Progenitor cell of endocrine pancreas (in vitro differentiated cells): Measurements from ENCODE around the gene MPPED1. TPM values are rescaled to one million over a fixed set of nuclear protein-coding genes. Genes with fewer than 3 reads are reported as not detected.

Experiments
- DNase-seq: peaks from one replicate; pipeline ENCODE4 v3.0.0; 2021; ENCODE audit warnings: low spot score; ENCODE audit not compliant: unreplicated experiment
- H3K27ac Mint-ChIP-seq: 2 replicates; pipeline ENCODE4 v1.8.0; 2021; ENCODE audit warnings: mild to moderate bottlenecking, moderate library complexity, mixed read lengths
- H3K27me3 Mint-ChIP-seq: 2 replicates; pipeline ENCODE4 v1.8.0; 2021; ENCODE audit warnings: mixed read lengths
- H3K36me3 Mint-ChIP-seq: 2 replicates; pipeline ENCODE4 v1.8.0; 2022; ENCODE audit warnings: mixed read lengths; ENCODE audit not compliant: insufficient read depth
- H3K4me1 Mint-ChIP-seq: 2 replicates; pipeline ENCODE4 v1.8.0; 2021; ENCODE audit warnings: low read depth, mixed read lengths
- H3K4me3 Mint-ChIP-seq: 2 replicates; pipeline ENCODE4 v1.8.0; 2021; ENCODE audit warnings: low read depth, mild to moderate bottlenecking, moderate library complexity, mixed read lengths
- H3K9me3 Mint-ChIP-seq: 2 replicates; pipeline ENCODE4 v1.8.0; 2021; ENCODE audit warnings: low read depth, mixed read lengths
- CTCF ChIP-seq: fragments of 200-600 bp; sonication (generic); IDR thresholded peaks from one replicate; pipeline ENCODE4 v1.5.0; 2021; ENCODE audit warnings: antibody characterized with exemption, mild to moderate bottlenecking; ENCODE audit not compliant: unreplicated experiment
- total RNA-seq: library from RNA; stranded (reverse); gene quantifications from 2 replicates; pipeline ENCODE4 v1.2.1, GENCODE V29; 2021

The MPPED1 gene
- total RNA-seq, 1 donor from 2014 or later: 0.96 TPM

DNA sequence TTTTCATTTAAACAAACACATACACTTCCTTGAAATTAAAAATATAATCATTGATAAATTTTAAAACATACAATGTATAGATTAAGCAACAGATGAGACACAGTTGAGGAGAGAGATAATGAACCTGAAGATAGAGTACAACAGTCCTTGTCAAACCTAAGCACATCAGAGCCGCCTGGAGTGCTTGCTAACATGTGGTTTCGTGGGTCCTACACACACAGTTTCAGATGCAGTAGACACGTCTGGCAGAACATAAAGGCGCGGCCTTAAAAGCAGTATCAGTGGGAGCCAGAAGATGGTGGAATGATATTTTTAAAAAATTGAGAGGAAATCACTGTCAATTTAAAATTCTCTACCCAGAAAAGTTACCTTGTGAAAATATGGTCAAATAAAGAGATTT is 134.4 kb downstream of the MPPED1 start:
- Mint-ChIP-seq H3K4me3 (no peak overlapping the region), H3K27me3 (no peaks in the 10 kb centered on the region), H3K9me3 (no peaks in the 10 kb centered on the region), H3K4me1 (no peaks in the 10 kb centered on the region), H3K36me3 (no peaks in the 10 kb centered on the region), H3K27ac (no peak overlapping the region)
- no peak for DNase-seq
- TF ChIP-seq CTCF: no peak

- no peak overlapping the region for H3K27ac Mint-ChIP-seq
- H3K36me3 Mint-ChIP-seq: peaks cover 3% of the 10 kb centered on the region
- DNase-seq: peak; percentile 6
- no peak for TF ChIP-seq CTCF
- peaks cover 8% of the 10 kb centered on the region for H3K9me3 Mint-ChIP-seq
- no peaks in the 10 kb centered on the region for H3K4me1 Mint-ChIP-seq
- H3K27me3 Mint-ChIP-seq: no peaks in the 10 kb centered on the region
- no peak overlapping the region for H3K4me3 Mint-ChIP-seq
Measured at GRCh38 chr22:43550024-43550620, 138.3 kb downstream of the MPPED1 start.

DNA sequence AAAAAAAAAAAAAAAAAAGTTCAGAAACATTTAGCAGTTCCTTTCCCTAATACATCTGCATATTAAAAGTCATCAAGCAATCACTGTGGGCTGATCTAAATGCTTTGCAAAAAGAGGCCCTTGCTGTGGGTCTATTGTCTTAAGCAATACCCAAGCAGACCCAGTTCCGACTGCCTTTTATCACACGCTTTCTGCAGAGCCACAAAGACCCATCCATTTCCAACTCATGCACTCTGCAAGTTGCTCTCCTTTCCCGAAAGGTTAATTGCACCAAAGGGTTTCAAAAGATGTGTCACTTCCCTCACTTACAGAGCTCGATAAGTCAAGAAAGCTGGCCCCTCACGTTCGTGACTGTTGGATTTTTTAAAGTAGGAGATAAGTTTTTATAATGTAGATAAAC is 138.9 kb downstream of the MPPED1 start:
- TF ChIP-seq CTCF: no peak
- peak; percentile 2 for DNase-seq
- no peaks in the 10 kb centered on the region for H3K27me3 Mint-ChIP-seq
- H3K4me1 Mint-ChIP-seq: no peaks in the 10 kb centered on the region
- no peak overlapping the region for H3K4me3 Mint-ChIP-seq
- H3K36me3 Mint-ChIP-seq: peaks cover 3% of the 10 kb centered on the region
- H3K27ac Mint-ChIP-seq: no peak overlapping the region
- peaks cover 8% of the 10 kb centered on the region for H3K9me3 Mint-ChIP-seq

DNA sequence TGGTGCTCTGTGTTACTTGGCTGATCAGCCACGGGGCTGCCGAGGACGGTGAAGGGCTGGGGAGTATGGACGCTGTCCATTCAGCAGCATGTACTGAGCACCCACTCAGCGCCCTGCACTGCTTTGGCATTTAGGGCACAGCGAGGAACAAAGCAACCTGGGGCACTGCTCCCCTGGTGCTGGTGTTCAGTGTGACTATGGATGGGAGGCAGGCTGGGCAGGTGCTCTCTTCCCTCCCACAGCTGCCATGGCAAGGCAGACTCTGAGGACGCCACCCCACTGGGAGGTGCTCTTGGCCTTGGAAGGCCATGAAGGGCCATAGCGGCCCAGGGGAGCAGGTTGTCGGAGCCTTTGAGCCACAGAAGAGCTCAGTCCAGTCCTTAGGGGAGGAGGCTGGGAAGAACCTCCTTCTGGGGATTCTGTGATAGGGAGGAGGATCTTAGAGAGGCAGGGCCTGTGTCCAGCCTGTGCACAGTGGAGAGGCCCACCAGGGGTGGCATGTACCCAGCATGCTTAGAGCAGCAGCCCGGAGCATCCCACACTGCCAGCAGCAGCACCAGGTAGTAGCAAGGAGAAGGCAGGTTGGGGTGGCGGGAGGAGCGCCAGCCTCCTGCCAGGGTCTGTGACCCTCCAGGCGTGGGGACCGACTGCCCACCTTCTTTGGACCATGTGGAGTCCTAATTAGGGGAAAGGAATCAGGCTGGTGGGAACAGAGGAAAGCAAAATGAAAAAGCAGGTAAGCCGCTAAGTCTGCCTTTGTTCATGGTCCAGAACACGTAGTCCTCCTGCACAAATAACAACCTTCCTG is 141.8 kb downstream of the MPPED1 start:
- Mint-ChIP-seq H3K9me3 (peaks cover 11% of the 10 kb centered on the region), H3K27ac (no peak overlapping the region), H3K36me3 (peaks cover 5% of the 10 kb centered on the region), H3K4me1 (no peaks in the 10 kb centered on the region), H3K27me3 (no peaks in the 10 kb centered on the region), H3K4me3 (no peak overlapping the region)
- DNase-seq: peak; percentile 3
- no peak for TF ChIP-seq CTCF

DNA sequence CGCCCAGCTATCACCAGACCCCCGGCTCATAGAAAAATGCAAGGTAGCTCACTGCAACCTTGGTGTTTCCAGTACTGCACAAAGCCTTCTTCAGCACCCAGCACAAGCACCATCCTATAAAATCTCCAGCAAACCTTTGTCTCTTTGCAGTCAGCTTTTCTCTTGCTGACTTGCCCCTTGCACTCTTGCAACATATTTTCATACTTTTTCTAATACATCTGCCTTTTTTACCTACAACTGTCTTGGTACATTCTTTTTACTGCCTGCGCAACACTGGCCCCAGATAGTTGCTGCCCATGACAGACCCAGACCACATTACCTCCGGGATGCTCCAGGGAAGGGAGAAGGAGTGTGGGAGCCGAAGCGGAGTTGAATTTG is 142.4 kb downstream of the MPPED1 start:
- Mint-ChIP-seq H3K36me3 (peaks cover 5% of the 10 kb centered on the region), H3K4me3 (no peak overlapping the region), H3K4me1 (no peaks in the 10 kb centered on the region), H3K9me3 (peaks cover 15% of the 10 kb centered on the region), H3K27me3 (no peaks in the 10 kb centered on the region), H3K27ac (no peak overlapping the region)
- peak; percentile 3 for DNase-seq
- TF ChIP-seq CTCF: no peak
